GM18508 (cell line): ENCODE results near the gene TPPP2.
A peak's percentile ranks its signal among the peaks of the same experiment; 100 is the strongest.
"Not testable (repeated sequence)": the region's sequence is repeated elsewhere in the genome, so short reads cannot be mapped to it uniquely, and the experiment has no call there.

Experiments
- ATAC-seq: cut with Tn5 transposase; IDR thresholded peaks from one replicate; pipeline ENCODE4 v1.9.1; 2021; ENCODE audit warnings: moderate number of reproducible peaks; ENCODE audit not compliant: insufficient read depth, unreplicated experiment

TPPP2 gene

DNA sequence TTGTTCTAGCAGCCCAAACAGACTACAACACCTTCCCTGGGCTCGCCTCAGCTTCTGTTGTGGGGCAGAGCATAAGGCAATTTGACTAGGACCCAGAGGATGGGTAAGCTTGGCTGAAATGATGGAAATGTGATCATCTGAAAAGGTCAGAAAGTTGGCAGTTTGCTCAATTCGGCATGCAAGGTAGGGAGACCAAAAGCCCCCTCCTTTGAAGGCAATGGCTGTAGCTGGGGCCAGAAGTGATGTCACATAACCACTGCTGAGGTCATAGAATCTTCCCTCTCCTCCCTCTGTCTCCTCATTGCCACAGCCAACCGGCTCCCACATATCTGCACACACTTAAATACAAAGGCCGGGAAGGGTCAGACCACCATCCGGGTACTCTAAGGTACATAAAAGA lies at the start of gene TPPP2:
Gene TPPP2 (plus strand): TSS at position 301 of the 400 bp plus-strand sequence. CDS start 365 bp downstream, outside the sequence.
- ATAC-seq: no peak

DNA sequence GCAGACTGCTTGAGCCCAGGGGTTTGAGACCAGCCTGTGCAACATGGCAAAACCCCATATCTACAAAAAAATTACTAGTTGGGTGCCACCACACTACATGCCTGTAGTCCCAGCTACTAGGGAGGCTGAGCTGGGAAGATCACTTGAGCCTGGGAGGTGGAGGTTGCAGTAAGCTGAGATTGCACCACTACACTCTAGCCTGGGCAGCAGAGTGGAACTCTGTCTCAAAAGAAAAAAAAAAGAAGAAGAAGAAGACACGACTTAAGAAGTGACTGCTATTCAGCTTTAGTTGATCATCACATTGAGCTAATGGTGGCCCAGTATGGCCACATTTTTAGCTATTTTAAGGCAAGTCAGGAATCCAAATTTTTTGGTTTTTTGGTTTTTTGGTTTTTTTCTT lies 49.1 kb upstream of the TPPP2 start:
- ATAC-seq: no peak

DNA sequence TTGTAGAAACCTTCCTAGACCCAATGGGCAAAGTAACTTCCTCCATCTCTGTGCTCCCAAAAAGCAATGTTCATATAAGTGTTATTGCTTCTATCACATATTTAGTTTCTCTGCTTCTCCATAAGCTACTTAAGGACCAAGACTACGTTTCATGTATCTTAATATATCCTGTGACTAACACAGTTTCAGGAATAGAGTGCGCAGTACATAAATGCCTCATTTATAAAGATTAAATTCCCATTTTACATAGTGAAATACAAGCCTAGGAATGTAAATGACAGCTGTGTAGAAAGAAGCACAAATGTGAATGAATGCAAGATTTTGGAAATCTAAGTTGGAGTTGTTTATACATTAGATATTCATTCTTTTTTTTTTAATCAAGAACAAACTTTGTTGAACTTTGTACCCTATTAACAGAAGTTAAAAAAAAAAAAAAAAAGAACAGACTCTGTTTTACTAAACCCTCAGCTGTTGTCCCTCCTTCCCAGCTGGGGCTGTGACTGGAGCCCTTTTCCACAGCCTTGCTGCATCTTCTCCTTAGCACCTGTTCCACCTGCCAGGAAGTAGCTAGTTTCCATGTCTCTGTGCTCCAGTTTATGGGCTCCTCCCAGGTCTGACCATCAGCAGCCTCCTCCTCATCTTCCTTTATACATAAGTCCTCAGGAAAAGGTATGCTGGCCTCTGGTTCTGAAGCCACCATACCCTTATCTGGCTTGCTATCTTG lies 47.2 kb upstream of the TPPP2 start:
- ATAC-seq: no peak

DNA sequence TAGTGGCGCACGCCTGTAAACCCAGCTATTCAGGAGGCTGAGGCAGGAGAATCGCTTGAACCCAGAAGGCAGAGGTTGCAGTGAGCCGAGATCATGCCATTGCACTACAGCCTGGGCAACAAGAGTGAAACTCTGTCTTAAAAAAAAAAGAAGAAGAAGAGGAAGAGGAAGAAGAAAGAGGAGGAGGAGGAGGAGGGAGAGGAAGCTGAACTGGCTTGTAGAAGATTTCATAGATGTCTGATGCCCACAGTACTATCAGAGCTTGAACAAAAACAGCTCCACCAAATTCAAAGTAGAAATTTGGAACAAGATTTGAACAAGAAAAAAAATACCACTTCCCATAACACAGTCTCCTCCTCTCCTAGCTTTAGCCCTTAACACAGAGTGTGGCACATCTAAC lies 44.4 kb upstream of the TPPP2 start:
- not testable (repeated sequence) for ATAC-seq

DNA sequence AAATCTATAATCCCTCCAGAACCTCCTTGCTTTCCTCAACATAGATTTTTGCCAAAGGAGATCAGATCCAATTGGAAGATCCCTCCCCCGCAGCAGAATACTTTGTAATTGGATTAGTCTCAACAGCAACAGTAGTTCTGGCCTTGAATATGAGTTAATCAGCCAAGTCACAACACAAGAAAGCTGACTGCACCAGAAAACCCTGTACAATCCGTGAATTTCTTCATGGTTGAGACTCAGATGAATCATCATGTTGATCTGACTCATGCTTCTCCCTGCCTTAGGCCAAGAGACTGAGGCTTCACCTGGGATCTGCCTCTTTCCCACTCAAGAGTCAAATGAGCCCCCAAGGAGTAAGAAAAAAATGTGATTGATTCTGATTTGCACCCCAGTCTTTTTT lies 43.2 kb upstream of the TPPP2 start:
- ATAC-seq: no peak

DNA sequence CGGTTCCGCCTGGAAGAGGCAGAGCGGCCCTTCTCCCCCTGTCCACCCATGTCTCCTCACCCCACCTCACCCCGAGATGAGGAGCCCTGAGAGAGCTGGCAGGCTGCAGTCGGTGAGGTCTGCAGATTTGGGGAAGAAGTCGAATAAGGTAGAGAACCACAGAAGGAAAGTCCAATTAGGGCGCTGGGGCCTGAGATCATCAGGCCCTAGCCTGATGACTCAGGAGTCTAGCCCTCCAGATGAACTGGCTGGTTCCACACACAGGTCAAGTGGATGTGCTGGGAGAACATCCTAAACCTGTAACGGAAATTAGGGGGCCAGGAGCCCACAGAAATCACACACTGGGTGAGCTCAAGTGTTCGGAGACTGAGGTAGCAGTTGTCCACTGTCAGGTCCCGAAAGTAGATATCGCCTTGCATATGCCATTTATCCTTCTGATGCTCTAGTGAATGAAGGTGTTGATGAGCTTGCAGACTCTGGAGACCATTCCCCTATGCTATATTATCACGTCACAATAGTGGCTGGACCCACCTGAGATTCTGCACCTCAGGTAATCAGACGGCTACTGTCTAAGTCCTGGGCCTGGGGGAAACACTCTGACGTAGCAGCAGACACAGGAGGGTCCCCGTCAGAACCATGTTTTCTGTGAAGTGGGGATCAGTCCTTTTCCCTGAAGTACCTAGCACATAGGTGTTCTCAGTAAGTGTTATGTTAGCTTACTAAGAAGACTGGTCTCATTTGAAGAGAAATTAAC lies 41.1 kb upstream of the TPPP2 start:
- no peak for ATAC-seq

DNA sequence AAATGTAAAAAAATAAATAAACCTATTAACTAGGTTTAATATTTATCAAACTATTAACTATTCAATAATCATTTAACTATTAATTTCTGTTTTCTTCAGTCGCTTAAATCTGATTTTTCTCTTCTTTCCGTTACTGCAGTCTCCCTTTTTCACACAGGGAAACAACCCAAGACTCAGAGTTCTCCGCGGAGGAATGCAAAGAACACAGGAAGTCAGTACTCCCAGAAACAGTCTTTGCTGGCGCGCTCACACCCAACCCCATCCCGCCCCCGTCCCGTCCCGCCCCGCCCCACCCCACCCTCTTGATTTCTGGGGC lies 40.6 kb upstream of the TPPP2 start:
- no peak for ATAC-seq

DNA sequence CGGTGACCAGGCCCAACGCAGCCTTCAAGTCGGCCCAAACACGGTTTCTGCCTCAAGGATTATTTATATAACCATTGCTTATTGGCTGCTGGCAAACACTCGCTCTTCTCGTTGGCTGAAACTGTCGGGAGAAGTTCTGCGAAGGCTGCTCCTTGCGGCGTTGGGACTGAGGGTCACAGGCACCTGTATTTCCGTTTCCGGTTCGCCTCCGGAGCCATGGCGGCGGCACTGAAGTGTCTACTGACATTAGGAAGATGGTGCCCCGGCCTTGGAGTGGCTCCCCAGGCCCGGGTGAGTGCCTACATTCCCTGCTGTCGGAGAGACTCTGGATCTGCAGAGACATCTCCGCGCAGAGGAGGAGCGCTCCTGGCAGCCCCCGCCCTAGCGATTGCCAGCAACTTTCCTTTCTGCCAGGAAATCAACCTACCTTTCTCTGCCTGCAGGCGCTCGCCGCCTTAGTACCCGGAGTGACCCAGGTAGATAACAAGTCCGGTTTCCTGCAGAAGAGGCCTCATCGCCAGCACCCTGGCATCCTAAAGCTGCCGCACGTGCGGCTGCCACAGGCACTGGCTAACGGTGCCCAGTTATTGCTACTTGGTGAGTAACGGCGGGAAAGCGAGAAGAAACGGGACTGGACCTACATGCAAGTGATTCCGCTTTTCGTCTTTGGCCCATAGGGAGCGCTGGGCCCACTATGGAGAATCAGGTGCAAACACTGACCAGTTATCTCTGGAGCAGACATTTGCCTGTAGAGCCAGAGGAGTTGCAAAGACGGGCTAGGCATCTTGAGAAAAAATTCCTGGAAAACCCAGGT lies 40.0 kb upstream of the TPPP2 start, which contains the start of gene METTL17:
Gene METTL17 (plus strand): TSS at position 194 of the 814 bp plus-strand sequence. CDS start 23 bp downstream, at position 217.
- ATAC-seq: peak; percentile 88

DNA sequence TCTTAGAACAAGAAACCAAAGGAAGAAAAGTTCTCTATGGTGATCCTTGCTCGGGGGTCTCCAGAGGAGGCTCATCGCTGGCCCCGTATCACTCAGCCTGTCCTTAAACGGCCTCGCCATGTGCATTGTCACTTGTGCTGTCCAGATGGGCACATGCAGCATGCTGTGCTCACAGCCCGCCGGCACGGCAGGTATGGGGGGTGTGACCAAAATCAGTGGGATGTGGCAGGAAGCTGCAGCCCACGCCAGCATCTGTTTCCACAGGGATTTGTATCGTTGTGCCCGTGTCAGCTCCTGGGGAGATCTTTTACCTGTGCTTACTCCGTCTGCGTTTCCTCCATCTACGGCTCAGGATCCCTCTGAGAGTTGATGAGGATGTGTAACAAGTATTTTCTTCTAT lies 33.5 kb upstream of the TPPP2 start:
- ATAC-seq: no peak

DNA sequence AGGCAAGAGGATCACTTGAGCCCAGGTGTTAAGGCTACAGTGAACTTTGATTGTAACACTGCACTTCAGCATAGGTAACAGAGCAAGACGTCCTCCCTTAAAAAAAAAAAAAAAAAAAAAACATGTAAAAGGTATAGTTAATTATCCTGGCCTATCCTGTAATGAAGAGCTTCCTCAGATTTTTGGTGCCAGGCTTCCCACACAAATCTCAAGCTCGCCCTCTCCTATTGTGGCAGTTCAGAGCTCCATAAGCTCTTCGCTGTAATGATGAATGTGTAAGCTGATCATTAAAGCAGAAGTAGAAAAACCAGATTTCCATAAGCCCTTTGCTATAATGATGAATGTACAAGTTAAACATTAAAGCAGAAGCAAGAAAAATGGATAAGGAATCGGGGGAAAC lies 32.9 kb upstream of the TPPP2 start:
- no peak for ATAC-seq

DNA sequence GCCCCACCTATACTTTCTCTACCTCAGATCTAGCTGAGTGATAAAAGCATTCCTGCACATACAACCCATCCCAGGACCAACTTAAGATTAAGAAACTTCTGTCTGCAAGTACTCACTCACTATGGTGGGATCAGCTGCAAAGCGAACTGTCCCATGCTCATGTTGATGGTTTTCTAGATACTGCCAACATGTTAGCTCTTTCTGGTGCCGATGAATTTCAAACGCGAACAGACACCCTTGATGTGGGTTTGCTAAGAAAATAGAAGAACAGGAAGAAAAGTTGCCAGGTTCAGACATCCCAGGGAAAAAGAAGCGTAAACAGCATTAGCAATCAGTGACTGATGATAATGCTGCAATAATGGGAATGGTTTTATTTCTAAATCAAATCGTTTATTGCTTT lies 32.5 kb upstream of the TPPP2 start:
- ATAC-seq: no peak

DNA sequence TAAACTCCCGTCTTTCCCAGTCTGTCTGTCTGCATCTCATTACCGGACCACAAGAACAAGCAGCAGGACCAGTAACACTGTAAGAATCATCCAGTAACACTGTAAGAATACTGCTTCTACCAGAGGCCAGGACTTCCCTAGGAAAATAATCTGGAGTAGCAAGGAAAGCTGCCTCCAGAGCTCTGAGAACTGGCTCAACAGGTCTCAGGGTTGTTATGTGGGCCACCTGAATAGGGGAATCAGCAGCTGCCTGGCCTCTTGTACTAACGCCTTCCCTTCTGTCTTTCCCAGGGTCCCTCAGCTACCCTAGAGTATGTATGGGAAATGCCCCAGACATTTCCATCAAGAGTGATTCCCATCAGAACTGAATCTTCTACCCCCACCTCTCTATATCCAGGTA lies 31.9 kb upstream of the TPPP2 start:
- no peak for ATAC-seq

DNA sequence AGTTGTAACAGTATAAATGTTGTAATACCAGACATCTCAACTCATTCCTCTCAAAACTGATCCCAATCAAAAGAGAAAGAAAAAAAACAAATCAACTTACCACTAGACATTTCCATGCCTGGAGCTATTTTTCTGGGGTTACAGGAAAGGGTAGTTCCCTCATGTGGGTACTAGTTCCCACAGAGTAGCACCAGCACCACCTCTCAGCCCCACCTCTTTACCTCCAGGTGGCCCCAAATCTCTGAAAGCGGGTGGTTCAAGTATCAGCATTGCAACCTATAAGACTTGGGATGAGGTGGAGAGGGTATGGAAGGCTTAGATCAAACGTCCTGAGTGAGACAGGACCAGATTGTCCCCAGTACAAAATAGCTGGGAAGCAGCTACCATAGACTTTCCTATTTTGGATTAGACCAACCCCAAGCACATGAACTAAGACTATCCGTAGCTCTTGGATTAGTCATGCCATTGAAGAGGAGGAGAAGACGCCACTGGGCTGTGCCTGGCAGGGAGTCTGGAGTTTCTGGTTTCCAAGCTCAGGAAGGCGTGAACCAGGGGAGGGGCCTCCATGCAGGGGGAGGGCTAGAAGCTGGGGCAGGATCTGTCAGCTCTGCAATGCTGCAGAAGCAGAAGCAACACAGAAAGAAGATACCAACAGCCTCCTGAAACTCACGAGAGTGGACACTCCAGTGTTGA lies 31.2 kb upstream of the TPPP2 start, which contains the start of gene SLC39A2:
Gene SLC39A2 (plus strand): TSS at position 620 of the 693 bp plus-strand sequence. CDS start 154 bp downstream, outside the sequence.
- ATAC-seq: no peak

DNA sequence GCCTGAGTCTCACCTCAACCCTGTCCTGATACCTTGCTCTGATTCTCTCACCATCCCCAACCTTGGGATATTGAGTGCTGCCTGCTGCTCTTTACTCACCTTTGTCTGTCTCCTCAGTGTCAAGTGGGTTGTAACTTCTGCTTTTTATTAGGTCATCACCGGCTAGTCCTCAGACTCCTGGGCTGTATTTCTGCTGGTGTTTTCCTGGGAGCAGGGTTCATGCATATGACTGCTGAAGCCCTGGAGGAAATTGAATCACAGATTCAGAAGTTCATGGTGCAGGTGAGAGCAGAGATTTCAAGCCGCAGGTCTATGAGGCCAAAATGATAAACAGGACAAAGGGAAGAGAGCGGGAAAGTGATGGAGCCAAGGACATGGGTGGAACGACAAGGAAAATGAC lies 30.4 kb upstream of the TPPP2 start:
- no peak for ATAC-seq

DNA sequence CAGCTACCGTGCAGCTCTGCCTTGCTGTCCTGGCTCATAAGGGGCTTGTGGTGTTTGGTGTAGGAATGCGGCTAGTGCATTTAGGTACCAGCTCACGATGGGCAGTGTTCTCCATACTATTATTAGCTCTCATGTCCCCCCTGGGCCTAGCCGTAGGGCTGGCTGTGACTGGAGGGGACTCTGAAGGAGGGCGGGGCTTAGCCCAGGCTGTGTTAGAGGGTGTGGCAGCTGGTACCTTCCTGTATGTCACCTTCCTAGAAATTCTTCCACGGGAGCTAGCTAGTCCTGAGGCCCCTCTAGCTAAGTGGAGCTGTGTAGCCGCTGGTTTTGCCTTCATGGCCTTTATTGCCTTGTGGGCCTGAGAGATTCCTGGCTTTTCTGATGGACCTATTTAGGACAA lies 28.8 kb upstream of the TPPP2 start:
- ATAC-seq: no peak

DNA sequence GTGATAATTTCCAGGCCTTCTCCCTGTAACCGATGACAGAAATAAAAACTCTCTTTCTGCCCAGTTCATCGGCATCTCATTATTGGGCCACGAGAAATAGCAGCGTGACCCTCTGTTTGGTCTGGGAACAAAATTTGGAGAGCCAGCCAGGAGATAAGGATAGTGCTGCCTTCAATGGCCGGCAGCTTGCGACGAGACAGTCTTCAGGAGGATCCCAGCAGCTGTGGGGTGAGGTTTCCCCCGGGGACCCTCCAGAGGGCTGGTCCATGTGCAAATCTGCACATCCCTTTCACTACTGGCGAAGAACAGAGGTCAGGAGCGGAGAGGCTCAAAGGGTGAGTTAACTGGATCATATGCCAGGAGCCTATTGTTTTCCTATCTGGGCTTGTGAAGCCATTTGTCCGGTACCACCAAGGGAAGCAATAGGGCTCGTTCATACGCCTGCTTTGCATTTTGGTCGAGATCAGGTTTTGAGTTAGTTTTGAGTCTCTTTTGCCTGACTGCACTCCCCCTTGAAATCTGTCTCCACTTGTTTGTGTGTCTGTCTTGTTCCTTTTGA lies 26.1 kb upstream of the TPPP2 start:
- ATAC-seq: no peak

DNA sequence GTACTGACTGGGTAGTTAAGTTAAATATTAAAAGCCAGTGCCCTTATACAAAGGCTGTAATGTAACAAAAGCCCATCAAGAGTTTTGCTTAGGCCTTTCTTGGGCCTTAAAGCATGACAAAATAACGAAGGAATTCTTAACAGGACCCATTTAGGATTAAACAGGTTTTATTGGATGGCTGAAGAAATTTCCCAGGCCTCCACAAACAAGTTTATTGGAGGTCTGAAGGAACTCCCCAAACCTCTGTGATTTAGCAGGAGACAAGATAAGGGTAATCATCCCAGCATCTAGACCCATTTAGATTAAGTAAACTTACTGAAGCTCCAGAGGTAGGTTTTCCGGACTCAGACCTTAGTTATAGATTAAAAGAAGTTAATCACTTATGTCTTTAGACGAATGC lies 20.3 kb upstream of the TPPP2 start:
- ATAC-seq: not testable (repeated sequence)

DNA sequence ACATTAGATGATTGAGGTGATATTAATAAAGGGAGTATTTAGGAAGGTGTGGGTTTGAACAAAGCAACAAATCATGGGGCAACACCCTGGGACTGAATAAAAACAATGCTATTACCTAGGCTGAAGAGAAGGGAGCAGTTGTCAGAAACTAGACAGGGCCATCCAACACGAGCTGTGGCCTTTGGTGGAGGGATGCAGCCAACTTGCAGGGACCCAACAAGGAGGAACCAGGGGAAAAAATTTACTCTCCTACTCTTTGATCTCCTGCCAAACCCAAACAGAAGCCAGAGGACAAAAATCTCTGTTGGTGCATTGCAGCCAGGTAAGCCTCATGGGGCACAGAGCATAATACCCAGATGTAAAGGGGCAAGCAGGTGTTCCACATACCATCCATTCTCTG lies 18.9 kb upstream of the TPPP2 start:
- no peak for ATAC-seq

DNA sequence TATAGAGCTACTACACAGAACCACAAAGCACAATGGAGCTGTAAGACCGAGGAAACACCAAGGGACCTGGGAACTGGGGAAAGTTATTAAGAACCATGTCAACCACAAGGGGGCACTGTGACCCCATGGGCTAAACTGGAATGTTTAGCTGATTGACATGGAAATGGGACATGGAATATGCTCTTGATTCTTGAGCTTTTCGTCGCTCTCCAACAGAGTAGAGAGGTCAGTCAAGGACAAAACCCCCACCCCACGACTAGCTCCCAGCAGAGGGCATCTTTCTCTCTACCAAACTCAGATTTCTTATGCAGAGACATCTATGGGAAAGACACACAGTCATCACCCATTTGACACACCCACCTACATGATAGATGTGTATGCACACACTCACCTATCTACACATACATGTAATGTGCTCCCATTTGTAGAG lies 15.2 kb upstream of the TPPP2 start:
- ATAC-seq: no peak

DNA sequence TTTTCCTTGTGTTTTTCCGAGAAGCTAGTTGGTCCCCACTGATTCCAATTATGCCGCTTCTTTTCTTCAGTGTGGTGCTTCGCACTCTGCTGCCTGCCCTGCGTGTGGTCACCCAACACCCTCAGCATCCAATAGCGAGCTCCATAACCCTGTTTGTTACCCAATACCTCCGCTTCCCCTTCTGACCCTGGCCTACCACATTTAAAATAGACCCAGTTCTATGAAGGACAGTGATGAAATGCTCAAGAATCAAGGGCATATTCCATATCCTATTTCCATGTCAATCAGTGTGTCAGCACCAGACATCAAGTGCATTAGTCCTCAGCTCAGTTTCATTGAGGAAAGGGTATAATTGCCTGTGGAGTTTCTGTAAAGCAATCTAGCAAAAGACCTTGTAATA lies 14.7 kb upstream of the TPPP2 start:
- no peak for ATAC-seq
